CD14-positive monocyte (primary cell): Measurements from ENCODE around the gene RCC1. TPM values are rescaled to one million over a fixed set of nuclear protein-coding genes. Genes with fewer than 3 reads are reported as not detected.
"Not testable (repeated sequence)": the region's sequence is repeated elsewhere in the genome, so short reads cannot be mapped to it uniquely, and the experiment has no call there.

Source experiments
- DNase-seq, 3 donors: peaks; one replicate each; pipeline ENCODE4 v3.0.0-alpha.2; 2011 to 2022
- H2AFZ ChIP-seq: 2 replicates; pipeline ENCODE4 v1.6.0; 2012; ENCODE audit warnings: mild to moderate bottlenecking, low read depth, low read length, inconsistent platforms; ENCODE audit not compliant: insufficient read depth, poor library complexity, severe bottlenecking
- H3K27ac ChIP-seq, 2 donors: 1 replicate in 1 of 2; 2 replicates in 1 of 2; pipeline ENCODE4 v1.5.1; 2012 to 2013; ENCODE audit warnings: low read length in 2 of 2, control low read depth in 1 of 2, inconsistent platforms in 1 of 2, low read depth in 1 of 2, mild to moderate bottlenecking in 1 of 2
- H3K27me3 ChIP-seq, 2 donors: one replicate each; pipeline versions ENCODE4 v1.6.0 to v1.6.1; 2011 to 2013; ENCODE audit warnings: low read length in 2 of 2; ENCODE audit not compliant: control insufficient read depth in 2 of 2, insufficient read depth in 2 of 2
- H3K36me3 ChIP-seq, 2 donors: replicated peaks in 1 of 2; 1 replicate in 1 of 2; 2 replicates in 1 of 2; pipeline versions ENCODE4 v1.5.1 to v1.6.1; 2012 to 2013; ENCODE audit warnings: low read length in 2 of 2, control low read depth in 1 of 2, inconsistent platforms in 1 of 2, mild to moderate bottlenecking in 1 of 2; ENCODE audit not compliant: insufficient read depth in 2 of 2, control insufficient read depth in 1 of 2
- H3K4me1 ChIP-seq, 2 donors: 1 replicate in 1 of 2; 2 replicates in 1 of 2; pipeline versions ENCODE4 v1.5.1 to v1.6.1; 2012 to 2013; ENCODE audit warnings: low read length in 2 of 2, control low read depth in 1 of 2, inconsistent platforms in 1 of 2, mild to moderate bottlenecking in 1 of 2, moderate library complexity in 1 of 2; ENCODE audit not compliant: insufficient read depth in 2 of 2, control insufficient read depth in 1 of 2
- H3K4me2 ChIP-seq: replicated peaks from 2 replicates; pipeline ENCODE3; 2012; ENCODE audit warnings: low read length, moderate library complexity, mild to moderate bottlenecking; ENCODE audit not compliant: poor library complexity, severe bottlenecking; ENCODE audit errors: extremely low read depth
- H3K4me3 ChIP-seq, 3 experiments: fragments of 200-600 bp in 1 of 3; sonication (generic) in 1 of 3; replicated peaks in 1 of 3; 1 replicate in 2 of 3; 2 replicates in 1 of 3; pipeline ENCODE4 v1.5.1; 2011 to 2013; ENCODE audit warnings: low read length in 3 of 3, mild to moderate bottlenecking in 3 of 3, control low read depth in 2 of 3, low read depth in 2 of 3, inconsistent platforms in 1 of 3, moderate library complexity in 1 of 3
- H3K79me2 ChIP-seq: 2 replicates; pipeline ENCODE4 v1.6.0; 2012; ENCODE audit warnings: mild to moderate bottlenecking, control low read depth, inconsistent platforms, low read length, moderate library complexity; ENCODE audit not compliant: insufficient read depth
- H3K9ac ChIP-seq: 2 replicates; pipeline ENCODE4 v1.6.0; 2017; ENCODE audit warnings: low read length, mild to moderate bottlenecking; ENCODE audit not compliant: insufficient read depth, poor library complexity, severe bottlenecking
- H3K9me3 ChIP-seq, 2 donors: replicated peaks in 1 of 2; 1 replicate in 1 of 2; 2 replicates in 1 of 2; pipeline versions ENCODE4 v1.5.1 to v1.6.1; 2012 to 2013; ENCODE audit warnings: low read length in 2 of 2, control low read depth in 1 of 2; ENCODE audit not compliant: control insufficient read depth in 1 of 2, insufficient read depth in 1 of 2
- H4K20me1 ChIP-seq: 2 replicates; pipeline ENCODE4 v1.6.0; 2012; ENCODE audit warnings: mild to moderate bottlenecking, low read length, control low read depth, moderate library complexity; ENCODE audit not compliant: insufficient read depth
- H3K27ac Mint-ChIP-seq, 7 donors: one replicate each; pipeline ENCODE4 v1.8.0; 2020; ENCODE audit warnings: mild to moderate bottlenecking in 7 of 7, mixed read lengths in 7 of 7, moderate library complexity in 6 of 7, inconsistent platforms in 2 of 7
- H3K27me3 Mint-ChIP-seq, 3 donors: one replicate each; pipeline ENCODE4 v1.8.0; 2021 to 2022; ENCODE audit warnings: low read depth in 3 of 3, mild to moderate bottlenecking in 3 of 3, mixed read lengths in 3 of 3, moderate library complexity in 3 of 3, inconsistent platforms in 1 of 3
- H3K36me3 Mint-ChIP-seq, 2 donors: one replicate each; pipeline ENCODE4 v1.8.0; 2020; ENCODE audit warnings: mixed read lengths in 2 of 2, inconsistent platforms in 1 of 2, mild to moderate bottlenecking in 1 of 2
- H3K4me1 Mint-ChIP-seq: one replicate; pipeline ENCODE4 v1.8.0; 2020; ENCODE audit warnings: mild to moderate bottlenecking, mixed read lengths
- H3K4me3 Mint-ChIP-seq, 2 donors: one replicate each; pipeline ENCODE4 v1.8.0; 2020; ENCODE audit warnings: mild to moderate bottlenecking in 2 of 2, mixed read lengths in 2 of 2, moderate library complexity in 1 of 2
- H3K9me3 Mint-ChIP-seq, 7 donors: one replicate each; pipeline ENCODE4 v1.8.0; 2020 to 2022; ENCODE audit warnings: mixed read lengths in 7 of 7, mild to moderate bottlenecking in 6 of 7, moderate library complexity in 6 of 7, inconsistent platforms in 2 of 7
- CTCF ChIP-seq: fragments of 200-600 bp; IDR thresholded peaks from one replicate; pipeline ENCODE4 v1.8.0; 2022; ENCODE audit warnings: antibody characterized with exemption, mild to moderate bottlenecking
- WGBS: methylation state at CpG from one replicate; pipeline ENCODE4 v1.1.5; 2013; ENCODE audit warnings: missing lambda C conversion rate; ENCODE audit not compliant: insufficient coverage; 5-methylcytosine and 5-hydroxymethylcytosine counted together
- intact Hi-C, 2 donors: fragments of 100-400 bp; cut with micrococcal nuclease; formaldehyde crosslinking; loops; one replicate each; pipeline versions ENCODE4 v1.15.0 to v1.15.1; 2023
- polyA plus RNA-seq, 3 donors: library from polyadenylated mRNA; depleted of rRNA in 1 of 3; unstranded in 2 of 3; stranded (reverse) in 1 of 3; fragments of 300-500 nt in 2 of 3; fragments of >200 nt in 1 of 3; fragmentation: Illumina TruSeq in 2 of 3; gene quantifications; 1 replicate in 2 of 3; 2 replicates in 1 of 3; pipeline ENCODE4 v1.2.3, GENCODE V29; 2012 to 2021

Gene RCC1
- polyA plus RNA-seq, 3 donors: 8.7 to 10.6 (median 10.1) TPM

GRCh38 chr1:28521502-28522164 lies 15.8 kb downstream of the RCC1 start:
- H3K27ac Mint-ChIP-seq: peak overlapping the region in 4 of 7 donors; percentile 37 to 81 (median 62)
- no peak for TF ChIP-seq CTCF
- no peak overlapping the region for H3K4me2 ChIP-seq
- peaks cover 15 to 17% of the 10 kb centered on the region in 2 donors for H3K4me1 ChIP-seq
- no peak overlapping the region for H2AFZ ChIP-seq
- H3K9me3 Mint-ChIP-seq: no peaks in the 10 kb centered on the region
- peaks cover 0 to 2% (median 2%) of the 10 kb centered on the region in 3 donors for H3K27me3 Mint-ChIP-seq
- 73% methylated on average over 5 of the region's 6 CpGs for WGBS
- H3K79me2 ChIP-seq: peaks cover 76% of the 10 kb centered on the region
- H3K36me3 ChIP-seq: peaks cover 0 to 10% of the 10 kb centered on the region in 2 donors
- H3K9ac ChIP-seq: no peak overlapping the region
- intact Hi-C loops: no loop called here
- DNase-seq: no peak
- H3K27me3 ChIP-seq: no peaks in the 10 kb centered on the region
- no peak overlapping the region for H3K4me3 ChIP-seq
- peaks cover 15 to 21% of the 10 kb centered on the region in 2 donors for H3K36me3 Mint-ChIP-seq
- no peak overlapping the region for H3K27ac ChIP-seq
- H3K9me3 ChIP-seq: no peaks in the 10 kb centered on the region
- H4K20me1 ChIP-seq: peaks cover 16% of the 10 kb centered on the region
- H3K4me3 Mint-ChIP-seq: no peak overlapping the region
- H3K4me1 Mint-ChIP-seq: peaks cover 23% of the 10 kb centered on the region

- H3K27me3 ChIP-seq, H3K27ac ChIP-seq, H3K9ac ChIP-seq, H3K27me3 Mint-ChIP-seq, H3K4me2 ChIP-seq, H2AFZ ChIP-seq, H3K4me3 Mint-ChIP-seq, H3K4me3 ChIP-seq, H3K9me3 ChIP-seq, intact Hi-C loops, DNase-seq, H3K9me3 Mint-ChIP-seq: not testable (repeated sequence)
- peaks cover 14 to 15% of the 10 kb centered on the region in 2 donors for H3K4me1 ChIP-seq
- Mint-ChIP-seq H3K27ac (peak overlapping the region in 1 of 7 donors; percentile 81), H3K36me3 (peaks cover 15 to 27% of the 10 kb centered on the region in 2 donors), H3K4me1 (peaks cover 20% of the 10 kb centered on the region)
- peaks cover 84% of the 10 kb centered on the region for H3K79me2 ChIP-seq
- peaks cover 0 to 10% of the 10 kb centered on the region in 2 donors for H3K36me3 ChIP-seq
- peaks cover 13% of the 10 kb centered on the region for H4K20me1 ChIP-seq
- WGBS: 100% methylated on average over 1 of the region's 9 CpGs
These were observed 16.7 kb downstream of the RCC1 start for GRCh38 chr1:28522537-28522936.

GRCh38 chr1:28525002-28525642 lies 19.3 kb downstream of the RCC1 start:
- H3K27me3 Mint-ChIP-seq, H3K27me3 ChIP-seq, H4K20me1 ChIP-seq, H3K9me3 Mint-ChIP-seq, H3K4me1 ChIP-seq, H3K27ac ChIP-seq, H2AFZ ChIP-seq, H3K4me2 ChIP-seq, DNase-seq, intact Hi-C loops, H3K4me3 ChIP-seq, H3K4me1 Mint-ChIP-seq, H3K9me3 ChIP-seq, H3K9ac ChIP-seq, H3K4me3 Mint-ChIP-seq: not testable (repeated sequence)
- H3K36me3 Mint-ChIP-seq: peaks cover 16 to 33% of the 10 kb centered on the region in 2 donors
- WGBS: 79% methylated on average over 5 of the region's 10 CpGs
- H3K36me3 ChIP-seq: peaks cover 3 to 15% of the 10 kb centered on the region in 2 donors
- peaks cover 81% of the 10 kb centered on the region for H3K79me2 ChIP-seq
- H3K27ac Mint-ChIP-seq: peak overlapping the region in 2 of 7 donors; percentile 21 to 41
